HCT116 (cell line): ENCODE measurements around the gene PCDHA5.
"Not testable (repeated sequence)": the region's sequence is repeated elsewhere in the genome, so short reads cannot be mapped to it uniquely, and the experiment has no call there.

Source experiments
- CBX3 ChIP-seq: IDR thresholded peaks from 2 replicates; pipeline ENCODE4 v1.6.1; 2012; ENCODE audit warnings: low read depth
- CEBPB ChIP-seq: IDR thresholded peaks from 2 replicates; pipeline ENCODE4 v1.6.1; 2012; ENCODE audit warnings: low read depth
- CTCF ChIP-seq, 3 experiments: fragments of 200-600 bp in 1 of 3; sonication (generic) in 1 of 3; IDR thresholded peaks in 2 of 3; conservative IDR thresholded peaks in 1 of 3; 2 replicates each; pipeline ENCODE4 v1.5.1; 2012 to 2017; ENCODE audit warnings: low read depth in 2 of 3, low read length in 2 of 3, antibody characterized with exemption in 1 of 3, borderline replicate concordance in 1 of 3, control low read depth in 1 of 3, mild to moderate bottlenecking in 1 of 3, mixed read lengths in 1 of 3, mixed run types in 1 of 3, moderate library complexity in 1 of 3; ENCODE audit not compliant: insufficient read depth in 1 of 3
- EZH2 ChIP-seq: fragments of 200-600 bp; sonication (generic); IDR thresholded peaks from 2 replicates; pipeline ENCODE4 v1.6.1; 2017; ENCODE audit warnings: antibody characterized with exemption, mixed run types
- EZH2phosphoT487 ChIP-seq: fragments of 200-600 bp; IDR thresholded peaks from 2 replicates; pipeline ENCODE4 v1.6.1; 2018; ENCODE audit warnings: antibody characterized with exemption, borderline replicate concordance
- FOSL1 ChIP-seq: IDR thresholded peaks from 2 replicates; pipeline ENCODE4 v1.6.1; 2012; ENCODE audit warnings: low read depth
- MAX ChIP-seq: IDR thresholded peaks from 2 replicates; pipeline ENCODE4 v1.6.1; 2012
- POLR2AphosphoS5 ChIP-seq: IDR thresholded peaks from 2 replicates; pipeline ENCODE4 v1.6.1; 2011; ENCODE audit warnings: mild to moderate bottlenecking, low read depth, low read length, moderate library complexity
- REST ChIP-seq: IDR thresholded peaks from 2 replicates; pipeline ENCODE4 v1.6.1; 2012; ENCODE audit warnings: low read depth
- YY1 ChIP-seq: IDR thresholded peaks from 2 replicates; pipeline ENCODE4 v1.6.1; 2011; ENCODE audit warnings: low read length, low read depth, moderate library complexity, mild to moderate bottlenecking; ENCODE audit not compliant: insufficient replicate concordance; ENCODE audit errors: extremely low read depth
- TF ChIP-seq, protein P1 (sequence below): IDR thresholded peaks from 2 replicates; pipeline ENCODE4 v1.6.1; 2011; ENCODE audit warnings: mild to moderate bottlenecking, low read length, moderate library complexity; ENCODE audit not compliant: insufficient replicate concordance; ENCODE audit errors: extremely low read depth

- not testable (repeated sequence) for TF ChIP-seq MAX; EZH2; REST; YY1; CTCF (IDR thresholded peaks at IDR 0.05 in 2 of 3, conservative IDR thresholded peaks at IDR 0.05 in 1 of 3; ENCODE audit: borderline replicate concordance in 1 of 3, insufficient read depth in 1 of 3, low read depth in 2 of 3, low read length in 2 of 3); CBX3; FOSL1; EZH2phosphoT487; CEBPB; POLR2AphosphoS5
- TF ChIP-seq, protein P1, sequence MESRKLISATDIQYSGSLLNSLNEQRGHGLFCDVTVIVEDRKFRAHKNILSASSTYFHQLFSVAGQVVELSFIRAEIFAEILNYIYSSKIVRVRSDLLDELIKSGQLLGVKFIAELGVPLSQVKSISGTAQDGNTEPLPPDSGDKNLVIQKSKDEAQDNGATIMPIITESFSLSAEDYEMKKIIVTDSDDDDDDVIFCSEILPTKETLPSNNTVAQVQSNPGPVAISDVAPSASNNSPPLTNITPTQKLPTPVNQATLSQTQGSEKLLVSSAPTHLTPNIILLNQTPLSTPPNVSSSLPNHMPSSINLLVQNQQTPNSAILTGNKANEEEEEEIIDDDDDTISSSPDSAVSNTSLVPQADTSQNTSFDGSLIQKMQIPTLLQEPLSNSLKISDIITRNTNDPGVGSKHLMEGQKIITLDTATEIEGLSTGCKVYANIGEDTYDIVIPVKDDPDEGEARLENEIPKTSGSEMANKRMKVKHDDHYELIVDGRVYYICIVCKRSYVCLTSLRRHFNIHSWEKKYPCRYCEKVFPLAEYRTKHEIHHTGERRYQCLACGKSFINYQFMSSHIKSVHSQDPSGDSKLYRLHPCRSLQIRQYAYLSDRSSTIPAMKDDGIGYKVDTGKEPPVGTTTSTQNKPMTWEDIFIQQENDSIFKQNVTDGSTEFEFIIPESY, result not testable (repeated sequence)
These were observed 33.4 kb upstream of the PCDHA5 start for GRCh38 chr5:140787849-140788504.
